Esophagus squamous epithelium (tissue), 4 donors: ENCODE measurements around the gene OR3A1.

Experiments
- POLR2A ChIP-seq, 4 donors: fragments of 450-650 bp; IDR thresholded peaks; one replicate each; pipeline ENCODE4 v1.6.1; 2017; ENCODE audit warnings: antibody characterized with exemption in 4 of 4, mild to moderate bottlenecking in 4 of 4, moderate library complexity in 3 of 4
- TF ChIP-seq, protein P1 (sequence below), 6 experiments: fragments of 450-650 bp in 4 of 6; fragments of 200-600 bp in 2 of 6; sonication (generic) in 2 of 6; IDR thresholded peaks; one replicate each; pipeline ENCODE4 v1.5.1; 2016 to 2019; ENCODE audit warnings: antibody characterized with exemption in 6 of 6, mild to moderate bottlenecking in 4 of 6, moderate library complexity in 4 of 6

DNA sequence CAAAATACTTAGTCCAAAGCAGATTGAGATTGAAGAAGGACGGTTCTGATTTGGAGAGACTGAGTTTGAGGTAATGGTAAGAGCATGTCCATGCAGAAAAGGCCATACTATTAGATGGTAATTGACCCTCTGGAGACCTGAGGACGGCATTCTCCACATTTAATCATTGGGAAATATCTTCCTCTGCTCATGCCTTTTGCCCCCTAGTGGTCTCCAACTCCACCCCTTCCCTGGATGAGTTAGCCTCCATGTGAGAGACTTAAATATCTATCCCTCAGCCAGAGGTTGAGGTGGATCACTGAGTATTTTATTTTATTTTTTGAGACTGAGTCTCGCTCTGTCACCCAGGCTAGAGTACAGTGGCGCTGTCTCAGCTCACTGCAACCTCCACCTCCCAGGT is 10.4 kb upstream of the OR3A1 start:
- TF ChIP-seq, protein P1, sequence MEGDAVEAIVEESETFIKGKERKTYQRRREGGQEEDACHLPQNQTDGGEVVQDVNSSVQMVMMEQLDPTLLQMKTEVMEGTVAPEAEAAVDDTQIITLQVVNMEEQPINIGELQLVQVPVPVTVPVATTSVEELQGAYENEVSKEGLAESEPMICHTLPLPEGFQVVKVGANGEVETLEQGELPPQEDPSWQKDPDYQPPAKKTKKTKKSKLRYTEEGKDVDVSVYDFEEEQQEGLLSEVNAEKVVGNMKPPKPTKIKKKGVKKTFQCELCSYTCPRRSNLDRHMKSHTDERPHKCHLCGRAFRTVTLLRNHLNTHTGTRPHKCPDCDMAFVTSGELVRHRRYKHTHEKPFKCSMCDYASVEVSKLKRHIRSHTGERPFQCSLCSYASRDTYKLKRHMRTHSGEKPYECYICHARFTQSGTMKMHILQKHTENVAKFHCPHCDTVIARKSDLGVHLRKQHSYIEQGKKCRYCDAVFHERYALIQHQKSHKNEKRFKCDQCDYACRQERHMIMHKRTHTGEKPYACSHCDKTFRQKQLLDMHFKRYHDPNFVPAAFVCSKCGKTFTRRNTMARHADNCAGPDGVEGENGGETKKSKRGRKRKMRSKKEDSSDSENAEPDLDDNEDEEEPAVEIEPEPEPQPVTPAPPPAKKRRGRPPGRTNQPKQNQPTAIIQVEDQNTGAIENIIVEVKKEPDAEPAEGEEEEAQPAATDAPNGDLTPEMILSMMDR (IDR thresholded peaks at IDR 0.05) = no peak
- no peak for TF ChIP-seq POLR2A (IDR thresholded peaks at IDR 0.05)
